Stimulated activated CD4-positive, alpha-beta T cell treated with anti-CD3 and anti-CD28 coated beads, Interleukin-1b, Interleukin-23, amount 100 ng/mL, for 48 hours (primary cell): ENCODE measurements around the gene MICAL3.
"Not testable (repeated sequence)": the region's sequence is repeated elsewhere in the genome, so short reads cannot be mapped to it uniquely, and the experiment has no call there.

Source experiments
- DNase-seq: peaks from one replicate; pipeline ENCODE4 v3.0.0-alpha.2; 2020

The MICAL3 gene

DNA sequence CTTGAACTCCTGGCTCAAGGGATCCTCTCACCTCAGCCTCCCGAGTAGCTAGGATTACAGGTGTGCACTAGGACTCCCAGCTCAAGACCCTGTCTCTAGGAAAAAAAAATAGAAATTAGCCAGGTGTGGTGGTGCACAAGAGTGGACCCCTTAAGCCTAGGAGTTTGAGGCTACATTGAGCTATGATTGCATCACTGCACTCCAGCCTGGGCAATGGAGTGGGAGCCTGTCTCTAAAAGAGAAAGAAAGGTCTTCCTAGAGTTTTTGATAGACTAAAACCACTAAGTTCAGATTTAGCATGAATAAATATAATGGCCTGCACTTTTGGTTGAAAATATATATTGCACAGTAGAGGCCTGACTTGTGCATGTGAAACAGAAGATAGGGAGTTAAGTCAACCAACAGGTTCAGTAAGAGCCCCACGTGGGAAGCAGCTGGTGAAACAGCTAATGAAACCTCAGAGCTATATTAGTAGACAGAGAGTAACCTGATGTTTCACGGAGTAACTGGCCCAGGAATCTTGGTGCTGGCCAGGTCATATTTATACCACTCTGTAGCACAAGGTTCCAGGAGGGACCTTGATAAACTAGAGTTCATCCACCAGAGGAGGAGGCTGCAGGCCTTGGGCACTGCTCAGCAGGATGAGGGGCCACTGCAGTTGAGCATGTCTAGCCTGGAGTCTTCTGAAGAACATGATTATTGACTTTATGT, 4.6 kb upstream of the MICAL3 start:
- no peak for DNase-seq

DNA sequence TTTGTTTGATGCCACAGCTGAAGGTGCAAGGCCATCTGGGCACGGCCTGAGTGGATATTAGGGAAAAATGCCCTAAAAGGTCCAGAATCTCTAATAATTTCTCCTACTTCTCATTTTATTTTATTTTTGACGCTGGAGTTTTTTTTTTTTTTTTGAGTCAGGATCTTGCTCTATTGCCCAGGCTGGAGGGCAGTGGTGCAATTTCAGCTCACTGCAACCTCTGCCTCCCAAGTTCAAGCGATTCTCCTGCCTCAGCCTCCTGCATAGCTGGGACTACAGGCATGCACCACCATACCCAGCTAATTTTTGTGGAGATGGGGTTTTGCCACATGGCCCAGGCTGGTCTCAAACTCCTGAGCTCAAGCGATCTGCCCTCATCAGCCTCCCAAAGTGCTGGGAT, 1.5 kb upstream of the MICAL3 start:
- not testable (repeated sequence) for DNase-seq

DNA sequence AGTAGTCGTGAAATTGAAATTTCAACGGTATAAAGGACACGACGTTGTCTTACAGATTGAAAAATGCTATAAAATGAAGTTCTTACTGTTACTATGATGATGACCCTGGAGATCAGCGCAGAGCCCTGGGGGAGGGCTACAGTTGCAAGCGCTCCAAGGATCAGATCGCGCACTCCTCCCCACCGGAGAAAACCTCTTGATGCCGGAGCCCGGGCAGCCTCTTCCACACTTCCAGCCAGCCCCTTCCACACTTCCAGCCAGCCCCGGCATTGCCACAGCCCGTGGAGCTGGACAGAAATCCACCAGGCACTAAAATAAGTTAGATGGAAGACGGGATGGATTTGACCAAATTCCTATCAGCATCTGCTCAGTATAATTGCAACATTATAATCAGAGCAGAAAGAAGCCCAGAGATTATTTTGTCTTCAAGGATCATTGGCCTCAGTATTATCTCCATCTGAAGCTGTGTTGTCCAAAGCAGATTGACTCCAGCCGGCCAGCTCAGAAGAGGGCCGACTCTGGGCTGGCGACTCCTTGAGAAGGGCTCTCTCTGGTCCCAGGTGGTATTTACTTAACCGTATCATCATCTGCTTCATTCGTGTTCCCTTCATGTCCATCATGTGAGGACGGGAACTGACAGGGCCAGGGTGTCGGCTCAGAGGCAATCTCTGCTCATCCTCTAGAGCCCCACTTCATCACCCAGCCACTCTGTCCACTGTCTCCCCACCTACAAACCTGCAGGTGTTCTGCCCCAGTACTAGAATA, 777 bp upstream of the MICAL3 start:
- DNase-seq, result no peak

DNA sequence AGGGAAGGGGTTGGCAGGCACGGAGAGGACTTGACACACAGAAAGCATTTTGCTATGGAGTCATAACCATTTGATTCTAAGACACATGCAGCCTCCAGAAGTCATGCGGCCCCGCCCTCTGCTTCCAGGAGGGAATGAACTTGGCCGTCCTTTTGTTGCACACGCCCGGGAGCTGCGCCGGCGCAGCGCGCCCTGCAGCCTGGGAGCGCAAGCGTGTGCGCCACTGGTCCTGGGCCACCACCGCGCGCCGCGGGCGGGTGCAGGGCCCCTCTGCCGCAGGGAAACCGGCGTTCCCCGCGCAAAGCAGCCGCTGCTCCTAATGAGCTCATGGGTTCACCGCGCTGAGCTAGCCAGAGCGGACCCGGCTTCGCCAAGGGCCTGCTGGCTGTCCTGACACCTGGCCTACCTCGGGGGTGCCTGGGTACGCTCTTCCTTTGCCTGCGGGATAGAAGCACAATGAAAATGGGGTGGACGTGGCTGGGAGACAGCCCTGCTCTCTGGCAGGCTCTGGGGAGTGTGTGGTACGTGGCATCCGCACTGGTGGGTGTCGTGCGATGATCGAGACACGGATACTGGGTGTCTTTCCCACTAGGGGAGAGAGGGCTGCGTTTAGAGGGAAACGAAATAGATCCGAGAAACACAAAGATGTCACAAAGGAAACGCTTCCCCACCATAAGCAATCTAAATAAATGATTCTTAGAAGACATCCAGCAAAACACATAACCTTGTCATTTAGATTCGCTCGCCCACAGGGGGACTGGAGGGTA, 669 bp downstream of the MICAL3 start:
- DNase-seq, result peak; percentile 13

DNA sequence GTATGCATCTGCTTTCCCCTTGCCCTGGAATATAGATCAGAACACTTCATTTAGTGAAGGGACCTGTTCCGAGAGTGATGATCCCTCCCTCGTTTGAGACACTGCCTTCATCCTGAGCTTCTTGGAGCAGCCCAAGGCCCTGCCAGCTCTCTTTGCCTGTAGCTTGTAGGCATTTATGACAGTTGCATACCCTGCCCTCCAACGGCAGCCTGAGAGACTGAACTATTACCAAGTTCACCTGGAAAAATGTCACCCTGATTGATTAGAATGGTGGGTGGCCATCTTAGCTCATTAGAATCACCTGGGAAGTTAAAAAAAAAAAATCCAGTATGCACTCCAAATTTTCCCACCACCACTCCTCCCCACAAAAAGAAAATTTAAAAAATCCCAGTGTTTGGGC, 1.5 kb downstream of the MICAL3 start:
- DNase-seq, result no peak

DNA sequence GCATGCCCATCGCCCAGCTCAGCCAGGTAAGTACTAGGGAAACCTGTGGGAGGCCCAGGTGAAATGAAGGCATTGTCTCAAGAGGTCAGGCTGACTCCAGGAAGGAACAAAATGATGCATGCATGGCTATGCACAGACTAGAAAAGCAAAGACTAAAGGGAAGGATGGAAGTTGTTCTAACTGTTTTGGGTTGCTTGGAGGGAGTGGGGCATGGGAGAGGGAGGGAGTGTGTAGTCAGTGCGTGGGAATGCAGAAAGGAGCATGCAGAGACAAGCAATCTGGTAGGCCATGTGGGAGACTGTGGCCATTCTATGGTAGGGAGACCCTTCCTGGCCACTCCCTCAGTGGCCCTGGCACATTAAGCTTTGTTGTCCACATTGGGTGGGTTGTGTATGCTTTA, 2.9 kb downstream of the MICAL3 start:
- no peak for DNase-seq

DNA sequence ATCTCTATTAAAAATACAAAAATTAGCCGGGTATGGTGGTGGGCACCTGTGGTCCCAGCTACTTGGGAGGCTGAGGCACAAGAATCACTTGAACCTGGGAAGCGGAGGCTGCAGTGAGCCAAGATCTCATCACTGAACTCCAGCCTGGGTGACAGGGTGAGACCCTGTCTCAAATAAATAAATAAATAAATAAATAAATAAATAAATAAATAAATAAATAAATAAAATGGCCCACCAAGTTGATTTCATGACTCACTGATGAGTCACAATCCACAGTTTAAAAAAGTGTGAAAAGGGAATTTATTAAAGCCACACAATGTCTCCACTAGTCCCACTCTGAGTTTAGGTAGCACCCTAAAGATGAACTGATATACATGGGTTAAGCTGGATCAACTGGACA, 3.6 kb downstream of the MICAL3 start:
- DNase-seq, result not testable (repeated sequence)

DNA sequence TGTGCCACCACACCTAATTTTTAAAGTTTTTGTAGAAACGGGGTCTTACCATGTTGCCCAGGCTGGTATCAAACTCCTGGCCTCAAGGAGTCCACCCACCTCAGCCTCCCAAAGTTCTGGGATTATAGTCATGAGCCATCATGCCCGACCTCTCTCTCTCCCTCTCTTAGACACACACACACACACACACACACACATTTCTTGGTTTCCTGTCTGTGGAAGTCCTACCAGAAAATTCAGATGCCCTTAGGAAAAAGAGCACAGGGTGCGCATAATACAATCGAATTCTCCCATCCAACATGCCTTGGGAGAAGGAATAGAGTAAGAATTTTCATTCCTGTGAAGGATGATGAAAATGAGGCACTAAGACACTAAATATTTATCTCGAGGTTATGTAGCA, 10.4 kb downstream of the MICAL3 start:
- no peak for DNase-seq

DNA sequence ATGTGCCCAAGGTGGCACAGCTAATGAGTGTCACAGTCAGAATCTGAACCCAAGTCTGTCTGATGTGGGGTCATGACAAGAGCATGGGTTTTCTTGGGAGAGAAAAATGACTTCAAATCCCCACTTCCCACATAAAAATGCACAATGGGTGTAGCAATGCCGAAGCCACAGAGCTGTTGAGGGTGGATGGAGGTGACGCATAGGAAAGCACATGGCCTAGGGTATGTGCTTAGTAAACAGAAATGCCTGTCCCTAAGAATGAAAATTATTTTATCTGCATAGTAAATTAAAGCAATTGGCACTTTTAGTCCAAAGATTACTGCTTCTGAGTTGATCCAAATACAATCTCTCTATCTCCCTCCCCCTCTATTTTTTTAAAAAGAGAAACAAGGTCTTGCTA, 10.9 kb downstream of the MICAL3 start:
- no peak for DNase-seq

DNA sequence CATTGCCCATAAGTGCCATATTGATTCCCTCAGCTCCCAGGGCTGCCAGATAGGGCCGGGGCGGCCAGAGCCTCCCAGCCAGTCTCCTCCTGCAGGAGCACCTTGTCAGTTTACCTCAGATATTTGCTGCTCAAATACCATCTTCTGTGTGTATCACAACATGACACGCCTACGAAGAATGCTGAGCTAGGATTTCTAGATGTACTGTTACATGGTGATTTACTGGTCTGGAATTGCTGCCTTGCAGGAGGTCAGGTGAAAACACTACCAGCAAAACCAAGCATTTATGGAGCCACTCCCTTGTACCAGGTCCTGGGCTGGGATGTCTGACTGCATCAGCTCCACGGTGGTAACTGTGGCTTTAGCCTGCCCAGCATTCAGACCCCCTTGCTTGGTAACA, 11.8 kb downstream of the MICAL3 start:
- no peak for DNase-seq

DNA sequence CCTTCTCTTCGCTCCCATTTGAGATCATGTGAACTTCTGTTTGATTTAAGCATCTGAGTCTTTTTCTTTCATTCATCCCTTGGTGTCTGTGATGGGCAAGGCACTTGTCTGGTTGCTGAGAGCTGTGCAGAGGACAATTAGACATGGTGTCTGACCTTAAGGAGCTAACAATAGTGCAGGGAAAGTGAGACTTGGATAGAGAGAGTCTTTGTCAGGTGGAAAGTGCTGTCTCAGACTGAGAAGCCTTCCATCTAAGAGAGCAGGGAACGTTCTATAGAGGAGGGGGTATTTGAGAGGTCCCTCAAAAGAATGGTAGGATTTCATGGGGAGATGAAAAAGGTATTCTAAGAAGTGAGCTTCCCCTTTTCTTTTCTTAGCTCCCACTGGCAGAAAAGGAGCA, 14.1 kb downstream of the MICAL3 start:
- DNase-seq, result no peak

DNA sequence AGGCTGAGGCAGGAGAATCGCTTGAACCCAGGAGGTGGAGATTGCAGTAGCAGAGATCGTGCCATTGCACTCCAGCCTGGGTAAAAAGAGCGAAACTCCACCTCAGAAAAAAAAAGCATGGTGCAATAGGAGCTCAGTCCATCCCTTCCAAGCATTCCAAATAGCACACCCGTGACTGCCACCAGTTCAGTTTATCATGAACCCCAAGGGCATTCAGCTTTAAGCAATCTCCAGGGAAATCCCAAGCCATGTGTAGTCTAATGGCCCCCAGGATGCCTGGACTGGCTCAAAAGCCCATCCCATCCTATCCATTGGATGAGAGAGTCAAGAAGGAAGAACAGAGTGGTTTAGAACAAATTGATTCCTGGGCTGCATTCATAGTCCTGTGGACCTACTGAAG, 16.2 kb downstream of the MICAL3 start:
- DNase-seq, result no peak

DNA sequence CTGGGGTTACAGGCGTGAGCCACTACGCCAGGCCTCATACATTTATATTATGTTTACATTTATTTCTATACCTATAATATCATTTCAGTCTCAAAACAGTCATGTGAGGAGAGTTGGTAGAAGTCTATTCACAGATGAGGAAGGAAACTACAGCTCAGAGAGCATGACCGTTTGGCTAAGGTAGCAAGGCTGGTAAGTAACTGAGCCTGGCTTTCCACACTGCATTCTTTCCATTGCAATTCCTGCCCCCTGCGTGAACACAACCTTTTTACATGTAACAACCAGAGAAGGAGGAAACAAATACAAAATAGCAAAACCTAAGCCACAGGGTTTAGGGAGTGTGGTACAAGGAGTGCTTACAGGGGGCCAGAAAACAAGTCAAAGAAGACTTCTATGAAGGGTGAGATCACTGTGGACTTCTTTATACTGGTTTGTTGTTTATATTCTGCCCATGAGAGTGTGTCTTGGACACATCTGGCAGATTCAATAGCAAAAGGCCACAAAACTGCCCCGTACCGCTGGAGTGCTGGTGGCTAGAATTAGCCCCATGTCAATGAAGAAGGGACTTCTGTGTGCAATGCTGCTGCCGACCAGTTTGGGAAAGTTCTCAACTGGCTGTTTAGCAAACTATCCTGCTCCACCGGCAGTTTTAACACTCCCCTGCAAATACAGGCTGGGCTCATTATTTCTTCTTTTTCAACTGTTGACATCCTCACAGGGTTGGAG, 19.0 kb downstream of the MICAL3 start:
- no peak for DNase-seq

DNA sequence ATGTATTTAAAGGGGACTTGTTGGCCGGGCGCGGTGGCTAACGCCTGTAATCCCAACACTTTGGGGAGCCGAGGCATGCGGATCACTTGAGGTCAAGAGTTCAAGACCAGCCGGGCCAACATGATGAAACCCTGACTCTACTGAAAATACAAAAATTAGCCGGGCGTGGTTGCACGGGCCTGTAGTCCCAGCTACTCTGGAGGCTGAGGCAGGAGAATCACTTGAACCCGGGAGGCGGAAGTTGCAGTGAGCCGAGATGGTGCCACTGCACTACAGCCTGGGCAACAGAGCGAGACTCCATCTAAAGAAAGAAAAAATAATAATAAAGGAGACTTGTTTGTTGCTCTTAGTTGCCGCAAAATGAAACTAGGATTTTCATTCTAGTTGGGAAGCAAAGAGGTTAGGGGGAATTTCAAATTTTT, 22.5 kb downstream of the MICAL3 start:
- DNase-seq, result not testable (repeated sequence)

DNA sequence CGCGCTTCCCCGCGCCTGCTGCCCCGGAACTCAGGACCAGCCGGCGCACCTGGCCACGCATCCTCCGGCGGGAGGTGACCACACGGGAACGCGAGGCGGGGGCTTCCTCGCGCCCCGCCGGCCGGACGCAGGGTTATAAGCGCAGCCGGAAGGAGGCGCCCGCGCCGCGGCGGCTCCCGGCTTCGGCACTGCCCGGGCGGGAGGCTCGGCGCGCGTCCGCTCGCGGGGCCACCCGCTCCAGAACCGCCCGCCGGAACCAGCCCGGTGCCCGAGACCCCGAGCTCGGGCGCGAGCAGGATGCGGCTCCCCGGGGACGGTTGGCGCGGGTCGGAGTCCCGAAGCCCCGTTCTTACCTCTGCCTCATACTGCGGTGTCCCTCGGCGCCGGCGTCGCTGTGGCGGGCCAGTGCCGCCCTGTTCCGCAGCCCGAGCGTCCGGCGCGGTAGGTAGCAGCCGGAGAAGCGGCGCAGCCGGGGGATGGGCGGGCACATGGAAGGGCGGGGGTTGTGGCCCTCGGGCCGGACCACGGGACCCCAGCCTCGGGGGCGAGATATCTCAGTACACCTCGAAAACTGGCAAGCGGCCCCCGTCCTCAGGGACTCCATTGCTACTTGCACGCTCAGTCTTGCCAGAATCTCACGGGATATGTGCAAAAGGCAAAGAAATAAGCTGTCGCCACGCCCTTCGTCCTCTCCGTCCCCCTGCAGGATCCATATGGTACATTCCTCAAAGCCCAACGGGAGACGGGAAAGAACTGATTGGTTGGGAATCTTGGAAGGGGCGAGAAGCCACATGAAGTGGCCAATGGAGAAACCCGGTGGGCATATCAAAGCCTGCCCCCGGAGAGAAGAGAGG, 23.1 kb downstream of the MICAL3 start:
- DNase-seq, result peak; percentile 84

DNA sequence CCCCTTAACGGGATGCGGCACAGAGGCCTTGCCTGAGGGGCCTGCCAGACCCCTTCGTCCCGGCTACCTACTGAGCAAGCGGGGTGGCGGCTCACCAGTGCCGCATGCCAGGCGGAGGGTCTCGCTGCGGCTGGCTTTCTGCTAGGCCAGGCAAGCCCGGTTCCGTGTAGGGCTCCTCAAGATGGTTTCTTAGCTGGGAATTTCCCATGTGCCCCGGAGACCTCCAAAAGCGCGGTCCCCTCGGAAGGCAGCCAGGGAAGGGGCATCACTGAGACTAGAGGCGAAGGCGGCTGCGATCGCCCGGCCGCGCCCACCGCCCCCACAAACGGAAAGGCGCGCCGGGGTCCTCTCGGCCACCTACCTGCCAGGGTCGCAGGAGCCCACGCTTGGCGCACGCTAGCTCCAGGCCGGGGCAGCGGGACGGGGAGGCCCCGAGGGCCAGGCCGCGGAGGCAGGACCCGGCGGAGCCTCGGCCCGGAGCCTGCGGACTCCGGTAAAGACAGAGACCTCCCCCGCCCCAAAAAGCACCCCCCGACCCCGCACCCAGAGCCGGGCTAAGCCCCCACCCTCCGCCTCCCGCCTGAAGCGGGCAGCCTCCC, 23.8 kb downstream of the MICAL3 start:
- DNase-seq, result no peak

DNA sequence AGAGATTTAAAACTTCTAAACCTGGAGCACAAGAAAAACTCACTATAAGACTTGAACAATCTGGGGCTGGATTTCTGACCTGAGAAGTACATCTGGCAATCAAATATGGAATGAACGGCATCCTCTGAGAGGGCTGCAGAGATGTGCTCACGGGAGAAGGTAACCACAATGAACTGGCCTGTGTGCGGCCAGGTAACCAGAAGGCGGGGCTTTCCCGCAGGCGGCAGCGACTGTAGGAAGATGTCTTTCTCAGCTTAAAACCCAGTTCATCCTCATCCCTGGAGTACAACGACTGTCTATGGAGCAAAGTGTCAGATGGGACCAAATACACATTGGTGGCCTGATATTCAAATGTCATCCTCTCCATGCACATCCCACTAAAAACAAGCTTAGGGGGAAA, 24.5 kb downstream of the MICAL3 start:
- DNase-seq, result no peak

DNA sequence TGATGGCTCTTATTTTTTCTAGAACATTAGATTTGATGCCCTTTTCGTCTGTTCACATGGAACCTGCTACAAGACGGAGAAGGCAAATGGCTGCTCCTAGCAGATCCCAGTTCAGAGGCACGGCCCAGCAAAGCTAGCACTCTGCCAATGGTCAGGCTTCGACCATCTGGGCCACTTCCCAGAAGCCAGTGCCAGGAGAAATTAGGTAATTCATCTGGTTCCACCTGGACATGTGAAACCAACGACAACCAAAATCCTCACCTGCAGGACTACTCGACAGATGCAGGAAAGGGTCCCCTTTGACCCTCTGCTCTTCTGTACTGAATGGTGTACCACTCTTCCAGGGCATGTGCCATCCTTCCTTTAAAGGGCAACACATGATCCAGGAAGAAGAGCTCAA, 25.4 kb downstream of the MICAL3 start:
- DNase-seq, result no peak

DNA sequence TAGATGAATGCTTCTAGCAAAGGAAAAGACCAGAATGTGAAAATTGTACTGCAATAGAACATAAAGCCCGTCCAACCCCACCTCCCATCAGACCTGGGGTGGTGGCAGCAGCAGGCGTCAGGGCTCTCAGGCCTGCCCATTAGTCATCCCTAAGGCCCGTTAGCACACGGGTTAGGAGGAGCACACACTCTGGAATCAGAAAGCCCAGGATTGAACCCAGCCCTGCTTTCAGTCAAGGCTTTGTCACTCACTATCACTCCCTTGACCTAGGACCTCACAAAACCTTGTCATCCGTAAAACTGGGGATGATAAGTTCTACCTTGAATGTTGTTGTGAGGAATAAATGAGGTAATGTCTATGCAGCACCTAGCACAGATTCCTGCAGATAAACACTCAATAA, 26.9 kb downstream of the MICAL3 start:
- DNase-seq, result no peak

DNA sequence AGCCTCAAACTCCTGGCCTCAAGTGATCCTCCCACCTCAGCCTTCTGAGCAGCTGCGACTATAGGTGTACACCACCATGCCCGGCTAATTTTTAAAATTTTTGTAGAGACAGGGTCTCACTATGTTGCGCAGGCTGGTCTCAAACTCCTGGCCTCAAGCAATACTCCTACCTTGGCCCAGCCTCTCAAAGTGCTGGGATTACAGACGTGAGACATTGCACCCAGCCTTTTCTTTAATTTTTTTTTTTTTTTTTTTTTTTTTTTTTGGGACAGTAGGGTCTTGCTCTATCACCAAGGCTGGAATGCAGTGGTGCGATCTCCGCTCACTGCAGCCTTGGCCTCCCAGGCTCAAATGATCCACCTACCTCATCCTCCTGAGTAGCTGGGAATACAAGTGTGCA, 29.1 kb downstream of the MICAL3 start:
- DNase-seq, result not testable (repeated sequence)

DNA sequence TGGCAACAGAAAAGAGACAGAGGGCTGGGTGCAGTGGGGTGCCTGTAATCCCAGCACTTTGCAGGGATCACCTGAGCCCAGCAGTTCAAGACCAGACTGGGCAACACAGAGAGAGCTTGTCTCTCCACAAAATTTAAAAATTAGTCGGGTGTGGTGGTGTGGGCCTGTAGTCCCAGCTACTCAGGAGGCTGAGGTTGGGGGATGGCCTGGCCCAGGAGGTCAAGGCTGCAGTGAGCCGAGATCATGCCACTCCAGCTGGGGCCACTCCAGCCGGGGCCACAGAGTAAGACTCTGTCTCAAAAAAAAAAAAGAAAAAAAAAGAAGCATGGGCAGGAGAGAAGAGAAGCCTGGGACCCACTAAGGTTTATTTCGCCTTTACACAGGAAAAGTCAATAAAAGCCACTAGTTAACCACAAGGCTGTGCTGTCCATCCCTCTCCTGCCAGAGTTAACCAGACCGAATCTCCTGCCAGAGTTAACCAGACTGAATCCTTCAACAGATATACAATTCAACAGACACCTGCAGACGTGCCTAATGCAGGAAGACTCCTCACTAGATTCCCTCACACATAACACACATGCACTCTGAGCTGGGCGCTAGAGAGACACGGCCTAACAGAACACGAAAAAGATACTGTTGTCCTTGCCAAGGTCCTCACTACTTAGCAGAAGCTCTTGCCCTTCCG, 29.8 kb downstream of the MICAL3 start:
- DNase-seq, result no peak
